GM23338 (cell line): ENCODE data around the gene EHMT2.
"Not testable (repeated sequence)": the region's sequence is repeated elsewhere in the genome, so short reads cannot be mapped to it uniquely, and the experiment has no call there.

Source experiments
- CREB1 ChIP-seq: fragments of 250-450 bp; sonication (Bioruptor Pico); IDR thresholded peaks from 2 replicates; pipeline ENCODE4 v1.5.0; 2020; ENCODE audit warnings: low read depth, mild to moderate bottlenecking, moderate library complexity
- CTCF ChIP-seq, 2 experiments: fragments of 200-600 bp in 1 of 2; sonication (generic) in 1 of 2; conservative IDR thresholded peaks; 2 replicates each; pipeline versions ENCODE4 v1.5.1 to v1.6.1; 2016 to 2017; ENCODE audit warnings: antibody characterized with exemption in 2 of 2, low read depth in 2 of 2, mild to moderate bottlenecking in 2 of 2, moderate library complexity in 1 of 2
- EZH2 ChIP-seq: fragments of 200-600 bp; sonication (generic); IDR thresholded peaks from one replicate; pipeline ENCODE4 v1.8.0; 2017; ENCODE audit warnings: antibody characterized with exemption, mild to moderate bottlenecking, low read depth; ENCODE audit not compliant: unreplicated experiment
- EZH2phosphoT487 ChIP-seq: fragments of 200-600 bp; sonication (generic); IDR thresholded peaks from one replicate; pipeline ENCODE4 v1.8.1; 2018; ENCODE audit warnings: antibody characterized with exemption; ENCODE audit not compliant: unreplicated experiment
- JUNB ChIP-seq: IDR thresholded peaks from one replicate; pipeline ENCODE4 v1.6.1; 2016; ENCODE audit warnings: antibody characterized with exemption; ENCODE audit not compliant: unreplicated experiment
- POLR2AphosphoS5 ChIP-seq: IDR thresholded peaks from 2 replicates; pipeline ENCODE4 v1.6.1; 2016; ENCODE audit warnings: antibody characterized with exemption, low read depth
- STAT1 ChIP-seq: IDR thresholded peaks from one replicate; pipeline ENCODE4 v1.6.1; 2016; ENCODE audit warnings: antibody characterized with exemption; ENCODE audit not compliant: unreplicated experiment
- ZNF114 ChIP-seq: fragments of 250-450 bp; sonication (Bioruptor Pico); IDR thresholded peaks from 2 replicates; pipeline ENCODE4 v1.5.0; 2020; ENCODE audit warnings: mild to moderate bottlenecking, moderate library complexity
- TF ChIP-seq, protein P1 (sequence below): IDR thresholded peaks from one replicate; pipeline ENCODE4 v1.6.1; 2018; ENCODE audit warnings: antibody characterized with exemption; ENCODE audit not compliant: unreplicated experiment

DNA sequence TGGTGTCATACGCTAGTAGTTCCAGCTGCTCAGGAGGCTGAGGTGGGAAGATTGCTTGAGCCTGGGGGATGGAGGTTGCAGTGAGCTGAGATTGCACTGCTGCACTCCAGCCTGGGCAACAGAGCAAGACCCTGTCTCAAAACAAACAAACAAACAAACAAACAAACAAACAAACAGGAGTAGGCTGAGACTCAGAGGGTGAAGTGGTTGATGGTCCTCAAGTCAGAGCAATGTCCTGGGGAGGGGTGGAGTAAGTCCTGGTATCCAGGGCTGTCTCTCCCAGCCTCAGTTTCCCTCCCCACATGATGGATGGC, 28.9 kb downstream of the EHMT2 start:
- TF ChIP-seq POLR2AphosphoS5; ZNF114; CTCF (conservative IDR thresholded peaks at IDR 0.05; ENCODE audit: low read depth in 2 of 2); CREB1 (CRISPR knock-in tag); JUNB; EZH2; EZH2phosphoT487; STAT1: not testable (repeated sequence)
- TF ChIP-seq, protein P1, sequence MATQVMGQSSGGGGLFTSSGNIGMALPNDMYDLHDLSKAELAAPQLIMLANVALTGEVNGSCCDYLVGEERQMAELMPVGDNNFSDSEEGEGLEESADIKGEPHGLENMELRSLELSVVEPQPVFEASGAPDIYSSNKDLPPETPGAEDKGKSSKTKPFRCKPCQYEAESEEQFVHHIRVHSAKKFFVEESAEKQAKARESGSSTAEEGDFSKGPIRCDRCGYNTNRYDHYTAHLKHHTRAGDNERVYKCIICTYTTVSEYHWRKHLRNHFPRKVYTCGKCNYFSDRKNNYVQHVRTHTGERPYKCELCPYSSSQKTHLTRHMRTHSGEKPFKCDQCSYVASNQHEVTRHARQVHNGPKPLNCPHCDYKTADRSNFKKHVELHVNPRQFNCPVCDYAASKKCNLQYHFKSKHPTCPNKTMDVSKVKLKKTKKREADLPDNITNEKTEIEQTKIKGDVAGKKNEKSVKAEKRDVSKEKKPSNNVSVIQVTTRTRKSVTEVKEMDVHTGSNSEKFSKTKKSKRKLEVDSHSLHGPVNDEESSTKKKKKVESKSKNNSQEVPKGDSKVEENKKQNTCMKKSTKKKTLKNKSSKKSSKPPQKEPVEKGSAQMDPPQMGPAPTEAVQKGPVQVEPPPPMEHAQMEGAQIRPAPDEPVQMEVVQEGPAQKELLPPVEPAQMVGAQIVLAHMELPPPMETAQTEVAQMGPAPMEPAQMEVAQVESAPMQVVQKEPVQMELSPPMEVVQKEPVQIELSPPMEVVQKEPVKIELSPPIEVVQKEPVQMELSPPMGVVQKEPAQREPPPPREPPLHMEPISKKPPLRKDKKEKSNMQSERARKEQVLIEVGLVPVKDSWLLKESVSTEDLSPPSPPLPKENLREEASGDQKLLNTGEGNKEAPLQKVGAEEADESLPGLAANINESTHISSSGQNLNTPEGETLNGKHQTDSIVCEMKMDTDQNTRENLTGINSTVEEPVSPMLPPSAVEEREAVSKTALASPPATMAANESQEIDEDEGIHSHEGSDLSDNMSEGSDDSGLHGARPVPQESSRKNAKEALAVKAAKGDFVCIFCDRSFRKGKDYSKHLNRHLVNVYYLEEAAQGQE: not testable (repeated sequence)
